AG09309 (cell line): ENCODE measurements around the gene SDK1.

Source experiments
- DNase-seq: peaks from one replicate; pipeline ENCODE4 v3.0.0-alpha.2; 2010; ENCODE audit warnings: low read depth
- H3K4me3 ChIP-seq: 2 replicates; pipeline ENCODE4 v1.5.1; 2011; ENCODE audit warnings: mild to moderate bottlenecking, low read depth, low read length, moderate library complexity; ENCODE audit not compliant: control insufficient read depth
- CTCF ChIP-seq: IDR thresholded peaks from 2 replicates; pipeline ENCODE4 v1.5.1; 2011; ENCODE audit warnings: mild to moderate bottlenecking, low read depth, low read length, inconsistent platforms; ENCODE audit not compliant: insufficient read depth, control insufficient read depth; ENCODE audit errors: missing control alignments

The SDK1 gene

GRCh38 chr7:3446786-3447185, 145.7 kb downstream of the SDK1 start:
- H3K4me3 ChIP-seq: no peak overlapping the region
- no peak for TF ChIP-seq CTCF
- DNase-seq: no peak

- no peak for TF ChIP-seq CTCF
- no peak for DNase-seq
- no peak overlapping the region for H3K4me3 ChIP-seq
Measured at GRCh38 chr7:3451701-3452100, 150.6 kb downstream of the SDK1 start.

- no peak for DNase-seq
Measured at GRCh38 chr7:3453398-3453797, 152.3 kb downstream of the SDK1 start.

GRCh38 chr7:3455806-3456595, 154.9 kb downstream of the SDK1 start:
- H3K4me3 ChIP-seq: no peak overlapping the region

More at GRCh38 chr7:3453398-3453797, 152.3 kb downstream of the SDK1 start:
- no peak for TF ChIP-seq CTCF
- no peak overlapping the region for H3K4me3 ChIP-seq

GRCh38 chr7:3459111-3459510, 158.1 kb downstream of the SDK1 start:
- no peak overlapping the region for H3K4me3 ChIP-seq
- TF ChIP-seq CTCF: no peak
- DNase-seq: no peak

More at GRCh38 chr7:3455806-3456595, 154.9 kb downstream of the SDK1 start:
- TF ChIP-seq CTCF: no peak
- no peak for DNase-seq

- TF ChIP-seq CTCF: no peak
- no peak overlapping the region for H3K4me3 ChIP-seq
- DNase-seq: no peak
Measured at GRCh38 chr7:3461923-3462322, 160.9 kb downstream of the SDK1 start.
